HepG2 (cell line): ENCODE measurements around the gene PLEKHG2. TPM values are rescaled to one million over a fixed set of nuclear protein-coding genes. Genes with fewer than 3 reads are reported as not detected.
A peak's percentile ranks its signal among the peaks of the same experiment; 100 is the strongest.

ENCODE experiments used
- ARID2 ChIP-seq: sonication (generic); formaldehyde crosslinking; IDR thresholded peaks from 2 replicates; pipeline ENCODE4 v1.8.1; 2022; ENCODE audit warnings: mild to moderate bottlenecking, missing genetic modification reagents, borderline replicate concordance
- DRAP1 ChIP-seq: IDR thresholded peaks from 2 replicates; pipeline ENCODE4 v1.6.1; 2016; ENCODE audit warnings: missing genetic modification reagents, missing compliant biosample characterization
- IRF2 ChIP-seq: IDR thresholded peaks from 2 replicates; pipeline ENCODE4 v1.6.1; 2018; ENCODE audit warnings: missing genetic modification reagents, missing compliant biosample characterization
- KDM3A ChIP-seq: IDR thresholded peaks from 2 replicates; pipeline ENCODE4 v1.6.1; 2018; ENCODE audit warnings: low read depth, missing compliant biosample characterization
- NFE2L1 ChIP-seq: sonication (generic); formaldehyde crosslinking; IDR thresholded peaks from 2 replicates; pipeline ENCODE4 v1.4.0; 2020; ENCODE audit warnings: missing genetic modification reagents, mild to moderate bottlenecking, borderline replicate concordance
- NKX3-1 ChIP-seq: sonication (generic); formaldehyde crosslinking; IDR thresholded peaks from 2 replicates; pipeline ENCODE4 v1.5.0; 2020; ENCODE audit warnings: missing genetic modification reagents
- PTBP1 ChIP-seq: fragments of 200-400 bp; formaldehyde crosslinking; IDR thresholded peaks from 2 replicates; pipeline ENCODE4 v1.6.1; 2018; ENCODE audit warnings: low read length, low read depth; ENCODE audit not compliant: poor library complexity, severe bottlenecking
- RBM39 ChIP-seq: fragments of 200-400 bp; formaldehyde crosslinking; IDR thresholded peaks from one replicate; pipeline ENCODE4 v1.6.1; 2018; ENCODE audit warnings: antibody characterized with exemption, mild to moderate bottlenecking, low read depth, low read length; ENCODE audit not compliant: poor library complexity, severe bottlenecking
- REL ChIP-seq: sonication (generic); formaldehyde crosslinking; conservative IDR thresholded peaks from 2 replicates; pipeline ENCODE4 v1.8.0; 2022; ENCODE audit warnings: mild to moderate bottlenecking, missing genetic modification reagents, moderate library complexity
- RFX1 ChIP-seq: fragments of 450-650 bp; IDR thresholded peaks from 2 replicates; pipeline ENCODE4 v1.6.1; 2017
- SMAD9 ChIP-seq: sonication (generic); formaldehyde crosslinking; IDR thresholded peaks from 2 replicates; pipeline ENCODE4 v1.5.1; 2020; ENCODE audit warnings: mild to moderate bottlenecking, missing genetic modification reagents
- SMARCE1 ChIP-seq: fragments of 450-650 bp; IDR thresholded peaks from 2 replicates; pipeline ENCODE4 v1.6.1; 2017; ENCODE audit warnings: borderline replicate concordance
- TEAD3 ChIP-seq: optimal IDR thresholded peaks from 2 replicates; pipeline ENCODE3; 2016; ENCODE audit warnings: borderline replicate concordance
- ZBED4 ChIP-seq: sonication (generic); formaldehyde crosslinking; IDR thresholded peaks from 2 replicates; pipeline ENCODE4 v1.4.0; 2020; ENCODE audit warnings: missing genetic modification reagents, borderline replicate concordance
- ZBTB43 ChIP-seq: sonication (generic); formaldehyde crosslinking; conservative IDR thresholded peaks from 2 replicates; pipeline ENCODE4 v1.4.0; 2020; ENCODE audit warnings: missing genetic modification reagents
- ZBTB7B ChIP-seq: sonication (generic); formaldehyde crosslinking; IDR thresholded peaks from 2 replicates; pipeline ENCODE4 v1.4.0; 2020; ENCODE audit warnings: missing genetic modification reagents
- ZNF18 ChIP-seq: sonication (generic); formaldehyde crosslinking; IDR thresholded peaks from 2 replicates; pipeline ENCODE4 v1.8.0; 2022; ENCODE audit warnings: mild to moderate bottlenecking, missing genetic modification reagents; ENCODE audit not compliant: insufficient replicate concordance
- ZNF33A ChIP-seq: sonication (generic); formaldehyde crosslinking; IDR thresholded peaks from 2 replicates; pipeline ENCODE4 v1.5.1; 2020; ENCODE audit warnings: missing genetic modification reagents, mild to moderate bottlenecking, moderate library complexity, borderline replicate concordance
- ZNF431 ChIP-seq: sonication (generic); formaldehyde crosslinking; IDR thresholded peaks from 2 replicates; pipeline ENCODE4 v1.9.0; 2022; ENCODE audit warnings: missing genetic modification reagents, low read depth, mild to moderate bottlenecking, borderline replicate concordance
- ZNF503 ChIP-seq: sonication (generic); formaldehyde crosslinking; IDR thresholded peaks from 2 replicates; pipeline ENCODE4 v1.4.0; 2020; ENCODE audit warnings: missing genetic modification reagents
- polyA plus RNA-seq, 8 experiments: library from polyadenylated mRNA; depleted of rRNA in 3 of 8; stranded (reverse) in 7 of 8; unstranded in 1 of 8; fragments of >200 nt; fragmentation: Illumina TruSeq in 4 of 8; extraction: Trizol in 4 of 8; gene quantifications; 2 replicates each; pipeline versions ENCODE4 v1.2.1 to v1.2.3, GENCODE V29; 2011 to 2016; ENCODE audit warnings: low read depth in 4 of 8, missing spikeins in 1 of 8, mixed read lengths in 1 of 8; ENCODE audit not compliant: insufficient read depth in 1 of 8
- total RNA-seq, 5 experiments: library from RNA; depleted of rRNA; stranded (reverse); fragments of >200 nt; fragmentation: Illumina TruSeq; extraction: Trizol; gene quantifications; 2 replicates each; pipeline ENCODE4 v1.2.3, GENCODE V29; 2016; ENCODE audit warnings: low read depth in 1 of 5

PLEKHG2 gene
- total and polyA plus RNA-seq, 2 of the 13 experiments (the other 11 are each of a cell fraction or from before 2014, with no cell fraction given): 3.6 to 6.8 TPM

- no peak for TF ChIP-seq ZNF18 (CRISPR knock-in tag)
- no peak for TF ChIP-seq ZNF431 (CRISPR knock-in tag)
- peak; percentile 73; the same call in 1 of the 2 replicates for TF ChIP-seq KDM3A (CRISPR knock-in tag)
- TF ChIP-seq ZNF33A: no peak
- peak; percentile 5; the same call in 1 of the 2 replicates for TF ChIP-seq ZNF503 (CRISPR knock-in tag)
- TF ChIP-seq SMAD9 (CRISPR knock-in tag): no peak
- peak; percentile 67; the same call in 1 of the 2 replicates for TF ChIP-seq IRF2 (CRISPR knock-in tag)
- no peak for TF ChIP-seq PTBP1
- TF ChIP-seq NKX3-1 (CRISPR knock-in tag): no peak
- TF ChIP-seq REL: peak; percentile 66
- peak; percentile 65; the same call in 1 of the 2 replicates for TF ChIP-seq ZBTB7B (CRISPR knock-in tag)
- no peak for TF ChIP-seq RBM39
- TF ChIP-seq SMARCE1: no peak
- TF ChIP-seq RFX1: peak; percentile 20; the same call in 1 of the 2 replicates
- TF ChIP-seq ZBTB43 (CRISPR knock-in tag): peak; percentile 78; the same call in 1 of the 2 replicates
- TF ChIP-seq TEAD3: no peak
- TF ChIP-seq ARID2 (CRISPR knock-in tag): no peak
- peak; percentile 100 for TF ChIP-seq DRAP1 (CRISPR knock-in tag)
- peak; percentile 89 for TF ChIP-seq ZBED4 (CRISPR knock-in tag)
- TF ChIP-seq NFE2L1: no peak
Measured at GRCh38 chr19:39390751-39391437, 21.6 kb upstream of the PLEKHG2 start, which contains the start of the genes MED29 and PAF1 (continued).
